ENCODE data around the gene FITM1.

DNA sequence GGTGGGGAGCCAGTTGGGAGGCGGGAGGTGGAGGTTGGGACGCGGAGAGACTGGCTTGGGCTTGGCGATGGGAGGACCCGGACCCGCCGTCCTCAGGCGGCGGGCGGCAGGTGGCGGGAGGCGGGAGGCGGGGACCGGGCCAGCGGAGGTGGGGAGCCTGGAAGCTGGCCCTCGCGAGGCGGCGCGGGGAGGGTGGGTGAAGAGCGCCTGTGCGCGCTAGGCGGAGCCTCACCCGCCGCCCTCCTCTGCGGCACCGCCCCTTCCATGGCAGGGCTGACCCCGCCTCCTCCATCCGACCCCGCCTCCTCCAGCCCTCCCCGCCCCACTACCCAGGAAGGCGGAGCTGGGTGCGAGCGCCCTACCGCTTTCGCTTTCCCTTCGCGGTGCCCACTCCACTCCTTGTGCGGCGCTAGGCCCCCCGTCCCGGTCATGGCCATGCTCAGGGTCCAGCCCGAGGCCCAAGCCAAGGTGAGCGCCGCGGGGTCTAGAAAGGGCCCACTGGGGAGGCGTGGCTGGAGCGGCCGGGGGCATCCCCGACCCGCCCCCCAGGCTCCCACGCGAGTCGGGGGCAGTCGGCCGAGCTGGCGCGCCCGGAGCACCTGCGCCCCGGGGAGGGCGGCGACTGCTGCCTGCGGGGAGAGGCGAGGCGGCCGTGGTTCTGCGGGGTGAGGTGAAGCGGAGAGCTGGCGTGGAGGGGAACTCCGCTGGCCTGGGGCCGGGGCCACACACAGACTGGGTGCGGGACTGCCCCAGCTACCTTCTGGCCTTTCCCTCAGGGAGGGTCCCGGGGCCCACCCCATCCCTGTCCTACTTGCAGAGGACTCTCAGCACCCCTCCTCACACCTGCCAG, 5.6 kb downstream of the FITM1 start, which contains the start of gene PSME1:
- no peak for TF ChIP-seq CTCF (conservative IDR thresholded peaks at IDR 0.05 in 1 of 2, IDR thresholded peaks at IDR 0.05 in 1 of 2; ENCODE audit: low read depth in 1 of 2, low read length in 2 of 2)
- no peak for TF ChIP-seq EZH2 (IDR thresholded peaks at IDR 0.05; ENCODE audit: low read length, missing control alignments)

Data from fibroblast of lung (primary cell).